Heart left ventricle (tissue), 13 donors: ENCODE data around the gene DYNLT2.

Source experiments
- POLR2A ChIP-seq, 2 donors: fragments of 450-650 bp; IDR thresholded peaks; one replicate each; pipeline ENCODE4 v1.6.1; 2017; ENCODE audit warnings: antibody characterized with exemption in 2 of 2, mild to moderate bottlenecking in 2 of 2, moderate library complexity in 2 of 2
- TF ChIP-seq, protein P1 (sequence below), 12 donors: fragments of 200-600 bp; sonication (generic) in 4 of 12; IDR thresholded peaks; one replicate each; pipeline versions ENCODE4 v1.5.0 to v1.8.0; 2018 to 2022; ENCODE audit warnings: antibody characterized with exemption in 12 of 12, mild to moderate bottlenecking in 5 of 12
- donor health status: ischemic (EF 13 %, LVEDD 7.1; RV severe dilation, severe dysfunction).
- donor health status: DM: no; HTN: yes; CAD: no.
- donor health status: DM: no; HTN: no; CAD: no.
- donor health status: ischemic (EF 25% LVEDD 6.9; RV normal size, moderate dysfunction).
- donor health status: ischemic (EF 25% LVEDD 5.7; RV mildly dilated, moderate dysfunction).
- donor health status: ischemic (EF 35%, LVEDD 5.7; RV mildly dilated, moderate dysfunction).
- donor health status: nonischemic (EF 11% LVEDD 7.7; RV severe dilation, severe dysfunction).
- donor health status: DM: yes; HTN: yes; CAD: no.
- donor health status: PGD.
- donor health status: ischemic (EF 29% LVEDD 5.4; RV normal size, mild dysfunction).
- donor health status: nonischemic (EF 23%, LVEDD 6.1; RV moderate dilation, normal function).

DNA sequence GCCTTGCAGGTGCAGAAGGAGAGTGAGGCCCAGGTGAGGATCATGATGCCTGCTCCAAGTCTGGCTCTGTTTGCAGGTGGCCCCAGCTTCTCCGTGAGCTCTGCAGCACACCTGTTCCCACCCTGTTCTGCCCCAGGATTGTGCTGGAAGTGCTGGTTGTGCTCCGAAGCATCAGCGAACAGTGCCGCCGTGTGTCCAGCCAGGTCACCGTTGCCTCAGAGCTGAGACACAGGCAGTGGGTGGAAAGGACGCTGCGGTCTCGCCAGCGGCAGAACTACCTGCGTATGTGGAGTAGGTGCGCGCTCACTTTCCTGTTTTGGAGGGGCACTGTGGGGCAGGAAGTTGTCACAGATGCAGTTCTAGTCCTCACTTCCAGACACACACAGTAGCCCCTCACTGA lies 25.0 kb upstream of the DYNLT2 start:
- no peak for TF ChIP-seq POLR2A (IDR thresholded peaks at IDR 0.05)
- TF ChIP-seq, protein P1, sequence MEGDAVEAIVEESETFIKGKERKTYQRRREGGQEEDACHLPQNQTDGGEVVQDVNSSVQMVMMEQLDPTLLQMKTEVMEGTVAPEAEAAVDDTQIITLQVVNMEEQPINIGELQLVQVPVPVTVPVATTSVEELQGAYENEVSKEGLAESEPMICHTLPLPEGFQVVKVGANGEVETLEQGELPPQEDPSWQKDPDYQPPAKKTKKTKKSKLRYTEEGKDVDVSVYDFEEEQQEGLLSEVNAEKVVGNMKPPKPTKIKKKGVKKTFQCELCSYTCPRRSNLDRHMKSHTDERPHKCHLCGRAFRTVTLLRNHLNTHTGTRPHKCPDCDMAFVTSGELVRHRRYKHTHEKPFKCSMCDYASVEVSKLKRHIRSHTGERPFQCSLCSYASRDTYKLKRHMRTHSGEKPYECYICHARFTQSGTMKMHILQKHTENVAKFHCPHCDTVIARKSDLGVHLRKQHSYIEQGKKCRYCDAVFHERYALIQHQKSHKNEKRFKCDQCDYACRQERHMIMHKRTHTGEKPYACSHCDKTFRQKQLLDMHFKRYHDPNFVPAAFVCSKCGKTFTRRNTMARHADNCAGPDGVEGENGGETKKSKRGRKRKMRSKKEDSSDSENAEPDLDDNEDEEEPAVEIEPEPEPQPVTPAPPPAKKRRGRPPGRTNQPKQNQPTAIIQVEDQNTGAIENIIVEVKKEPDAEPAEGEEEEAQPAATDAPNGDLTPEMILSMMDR (IDR thresholded peaks at IDR 0.05): no peak
